Measurements from ENCODE around the gene C14orf119. TPM values are rescaled to one million over a fixed set of nuclear protein-coding genes. Genes with fewer than 3 reads are reported as not detected.

The C14orf119 gene
- total RNA-seq, 2 experiments from 2014 or later: 49.2 to 51.1 TPM

DNA sequence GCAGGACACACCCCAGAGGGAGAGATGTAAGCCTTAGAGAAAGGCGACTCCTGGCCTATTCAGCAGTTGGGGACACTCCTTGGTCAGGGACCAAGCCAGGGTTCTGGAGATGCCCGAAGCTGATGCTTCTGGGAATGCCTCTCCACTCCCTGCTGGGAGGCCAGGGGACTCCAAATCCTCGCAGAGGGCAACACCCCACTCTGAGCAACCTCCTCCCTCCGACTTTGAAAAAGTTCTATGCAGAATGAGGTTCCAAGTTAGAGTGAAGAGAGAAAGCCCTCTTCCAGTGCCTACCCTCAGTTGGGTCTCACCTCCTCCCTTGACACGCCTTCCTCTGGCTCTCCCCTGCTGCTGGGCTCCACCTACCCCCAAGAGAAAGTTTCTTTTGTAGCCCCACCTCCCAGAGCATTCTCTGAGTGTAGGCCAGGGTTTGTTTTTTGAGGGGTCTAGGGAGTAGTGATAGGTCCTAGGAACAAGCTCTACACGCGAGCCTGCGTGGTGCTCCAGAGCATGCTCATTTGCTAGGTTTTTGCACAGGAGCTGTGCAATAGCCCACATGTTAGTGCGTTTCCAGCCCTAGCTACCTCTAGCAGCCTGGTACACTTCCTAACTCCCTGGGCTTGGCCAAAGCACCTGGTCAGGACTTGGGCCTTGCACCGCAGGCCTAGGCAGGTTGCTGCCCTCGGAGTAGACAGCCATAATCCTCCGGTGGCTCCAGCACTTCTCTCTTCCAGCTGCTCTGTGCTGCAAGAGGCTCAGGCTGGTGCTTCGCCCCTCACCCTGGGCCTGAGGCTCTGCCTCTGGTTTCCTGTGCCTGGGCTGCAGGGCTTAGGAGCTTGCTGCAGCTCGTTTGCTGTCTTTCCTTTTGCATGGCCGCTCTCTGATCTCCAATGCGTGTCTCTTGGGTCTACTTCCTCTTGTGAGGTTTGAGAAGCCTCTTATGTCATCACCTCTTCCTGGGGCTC, 24.3 kb downstream of the C14orf119 start:
- DNase-seq: peak; percentile 33
- H3K4me3 Mint-ChIP-seq: peak overlapping the region; percentile 24
- H3K36me3 Mint-ChIP-seq (ENCODE audit: low read depth): no peaks in the 10 kb centered on the region
- TF ChIP-seq, protein P1, sequence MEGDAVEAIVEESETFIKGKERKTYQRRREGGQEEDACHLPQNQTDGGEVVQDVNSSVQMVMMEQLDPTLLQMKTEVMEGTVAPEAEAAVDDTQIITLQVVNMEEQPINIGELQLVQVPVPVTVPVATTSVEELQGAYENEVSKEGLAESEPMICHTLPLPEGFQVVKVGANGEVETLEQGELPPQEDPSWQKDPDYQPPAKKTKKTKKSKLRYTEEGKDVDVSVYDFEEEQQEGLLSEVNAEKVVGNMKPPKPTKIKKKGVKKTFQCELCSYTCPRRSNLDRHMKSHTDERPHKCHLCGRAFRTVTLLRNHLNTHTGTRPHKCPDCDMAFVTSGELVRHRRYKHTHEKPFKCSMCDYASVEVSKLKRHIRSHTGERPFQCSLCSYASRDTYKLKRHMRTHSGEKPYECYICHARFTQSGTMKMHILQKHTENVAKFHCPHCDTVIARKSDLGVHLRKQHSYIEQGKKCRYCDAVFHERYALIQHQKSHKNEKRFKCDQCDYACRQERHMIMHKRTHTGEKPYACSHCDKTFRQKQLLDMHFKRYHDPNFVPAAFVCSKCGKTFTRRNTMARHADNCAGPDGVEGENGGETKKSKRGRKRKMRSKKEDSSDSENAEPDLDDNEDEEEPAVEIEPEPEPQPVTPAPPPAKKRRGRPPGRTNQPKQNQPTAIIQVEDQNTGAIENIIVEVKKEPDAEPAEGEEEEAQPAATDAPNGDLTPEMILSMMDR (IDR thresholded peaks at IDR 0.05): no peak
- POLR2A ChIA-PET: interaction anchor here (0.5 to 1.8 kb wide), 4 partner anchors 25 to 173 kb away, joined by 3 to 9 read pairs (median 5); partner anchors contain the start of genes ACIN1 and C14orf119
- H3K27me3 Mint-ChIP-seq: no peaks in the 10 kb centered on the region
- H3K27ac Mint-ChIP-seq: peak overlapping the region; percentile 84
- no peaks in the 10 kb centered on the region for H3K9me3 Mint-ChIP-seq
- ATAC-seq: peak; percentile 57
- intact Hi-C loops (cut with micrococcal nuclease): loop anchor here (5.0 kb wide), 1 partner anchor 178 kb away; no protein-coding TSS in a partner anchor
- H3K4me1 Mint-ChIP-seq (ENCODE audit: low read depth): peaks cover 48% of the 10 kb centered on the region
- CTCF ChIA-PET: interaction anchor here (0.6 to 13.3 kb wide), 34 partner anchors 9 to 351 kb away, joined by 3 to 290 read pairs (median 6); partner anchors contain the start of genes ACIN1, C14orf119, CDH24 and CIROP

DNA sequence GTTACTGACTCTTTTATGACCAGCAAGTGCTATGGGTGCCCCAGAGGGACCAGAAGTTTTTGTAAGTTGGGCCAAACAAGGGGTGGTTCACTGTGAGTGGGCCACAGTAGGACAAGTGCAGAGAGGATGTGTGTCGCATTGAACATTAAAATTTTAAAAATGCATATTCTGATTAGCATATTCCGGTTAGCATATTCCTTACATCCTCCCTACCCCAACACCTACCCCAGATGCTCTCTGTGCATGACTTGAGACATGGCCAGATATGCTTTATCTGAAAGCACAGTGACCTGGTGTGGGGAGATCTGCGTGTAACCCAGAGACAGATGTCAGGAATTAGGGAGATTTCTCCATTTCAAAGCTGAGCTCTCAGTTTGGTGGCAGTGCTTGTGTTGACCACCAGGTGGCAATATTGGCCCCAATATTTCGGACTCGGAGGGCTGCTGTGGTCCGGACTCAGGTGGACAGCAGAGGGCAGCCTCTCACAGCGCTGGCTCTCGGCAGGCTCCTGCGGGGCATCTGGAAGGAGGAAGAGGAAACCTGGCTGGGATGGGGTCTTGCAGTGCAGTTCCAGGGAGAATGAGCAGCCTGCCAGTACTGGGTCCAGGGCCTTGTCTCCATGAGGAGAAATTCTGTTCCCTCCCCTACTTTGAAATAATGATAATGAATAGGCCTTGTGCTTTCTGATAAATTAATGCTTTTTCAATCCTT, 25.4 kb downstream of the C14orf119 start:
- Mint-ChIP-seq H3K9me3 (no peaks in the 10 kb centered on the region), H3K4me1 (ENCODE audit: low read depth) (peaks cover 43% of the 10 kb centered on the region), H3K4me3 (no peak overlapping the region), H3K36me3 (ENCODE audit: low read depth) (no peaks in the 10 kb centered on the region), H3K27me3 (no peaks in the 10 kb centered on the region), H3K27ac (peak overlapping the region; percentile 84)
- peak; percentile 90 for DNase-seq
- ATAC-seq: peak; percentile 88
- POLR2A ChIA-PET: interaction anchor here (0.7 to 1.2 kb wide), 3 partner anchors 52 to 69 kb away, joined by 3 to 5 read pairs (median 3); no protein-coding TSS in a partner anchor
- TF ChIP-seq, protein P1 (IDR thresholded peaks at IDR 0.05): peak; percentile 100
- intact Hi-C loops (cut with micrococcal nuclease): loop anchor here (1.0 to 5.0 kb wide), 2 partner anchors 67 to 177 kb away; no protein-coding TSS in a partner anchor
- CTCF ChIA-PET: interaction anchor here (0.6 to 13.3 kb wide), 78 partner anchors 9 to 350 kb away, joined by 3 to 290 read pairs (median 5); partner anchors contain the start of genes ACIN1, C14orf119, CDH24 and CIROP

DNA sequence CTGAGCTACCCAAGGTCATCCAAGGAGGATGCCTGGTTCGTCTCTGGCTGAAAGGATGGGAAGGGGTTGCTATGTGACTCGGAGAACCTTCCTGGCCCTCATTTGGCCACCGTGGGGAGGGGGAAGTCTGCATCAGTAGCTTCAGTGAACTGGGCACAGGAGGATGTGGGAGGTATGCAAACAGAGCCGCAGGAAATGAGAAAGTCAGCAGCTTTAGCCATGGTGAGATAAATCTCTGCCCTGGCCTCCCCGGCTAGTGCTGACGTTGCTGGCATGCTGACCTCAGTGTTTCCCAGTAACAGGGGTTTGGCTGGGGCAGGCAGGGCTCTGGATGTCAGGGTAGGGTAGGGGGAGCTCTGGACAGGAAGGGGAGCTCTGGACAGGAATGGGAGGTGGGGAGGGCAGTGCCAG, 26.1 kb downstream of the C14orf119 start:
- DNase-seq (peak; percentile 18), ATAC-seq (peak; percentile 14)
- ChIA-PET POLR2A (interaction anchor here (0.8 to 1.1 kb wide), 3 partner anchors 61 to 201 kb away, joined by 3 to 4 read pairs (median 3); partner anchors contain the start of gene SLC7A8), CTCF (interaction anchor here (0.6 to 13.3 kb wide), 46 partner anchors 9 to 349 kb away, joined by 3 to 290 read pairs (median 6); partner anchors contain the start of genes ACIN1, C14orf119, CIROP and HOMEZ)
- Mint-ChIP-seq H3K36me3 (ENCODE audit: low read depth) (no peaks in the 10 kb centered on the region), H3K27ac (peak overlapping the region; percentile 29), H3K4me1 (ENCODE audit: low read depth) (peaks cover 43% of the 10 kb centered on the region), H3K4me3 (no peak overlapping the region), H3K27me3 (no peaks in the 10 kb centered on the region), H3K9me3 (no peaks in the 10 kb centered on the region)
- intact Hi-C loops (cut with micrococcal nuclease): loop anchor here (1.0 to 5.0 kb wide), 2 partner anchors 66 to 176 kb away; no protein-coding TSS in a partner anchor
- TF ChIP-seq, protein P1 (IDR thresholded peaks at IDR 0.05): no peak

DNA sequence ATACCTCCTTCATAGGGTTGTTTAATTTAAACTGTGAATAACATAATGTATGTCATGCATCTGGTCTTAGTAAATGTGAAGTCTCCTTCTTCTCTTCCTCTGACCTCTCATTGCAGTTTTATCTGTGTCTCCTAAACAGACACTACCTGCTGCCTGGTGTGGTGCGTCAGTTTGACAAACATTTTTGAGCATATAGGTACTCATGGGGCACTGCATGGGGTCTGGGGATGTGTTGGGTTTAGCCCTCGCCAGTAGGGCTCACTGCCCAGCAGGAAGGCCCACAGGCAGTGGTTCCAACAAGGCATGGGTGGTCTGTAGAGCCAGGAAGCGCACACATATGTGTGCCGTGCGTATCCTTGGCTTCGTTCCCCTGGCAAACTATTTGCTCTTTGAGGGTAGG, 26.8 kb downstream of the C14orf119 start:
- peaks cover 39% of the 10 kb centered on the region for H3K4me1 Mint-ChIP-seq (ENCODE audit: low read depth)

More for the DNA sequence above, 26.8 kb downstream of the C14orf119 start:
- Mint-ChIP-seq H3K36me3 (ENCODE audit: low read depth) (no peaks in the 10 kb centered on the region), H3K9me3 (no peaks in the 10 kb centered on the region), H3K27me3 (no peaks in the 10 kb centered on the region), H3K27ac (no peak overlapping the region), H3K4me3 (no peak overlapping the region)
- CTCF ChIA-PET: interaction anchor here (1.0 to 13.3 kb wide), 18 partner anchors 8 to 257 kb away, joined by 3 to 290 read pairs (median 14); partner anchors contain the start of genes CIROP, PABPN1 and SLC7A8
- DNase-seq (no peak), ATAC-seq (no peak)
- TF ChIP-seq, protein P1 (IDR thresholded peaks at IDR 0.05): no peak
- intact Hi-C loops (cut with micrococcal nuclease): loop anchor here (5.0 kb wide), 1 partner anchor 175 kb away; no protein-coding TSS in a partner anchor
- POLR2A ChIA-PET: interaction anchor here (0.9 kb wide), 1 partner anchor 61 kb away, joined by 4 read pairs; the partner anchor contains the start of gene SLC7A8

Measured in activated CD8-positive, alpha-beta T cell treated with anti-CD3 and anti-CD28 coated beads for 36 hours (primary cell).